HG02852 (cell line): Measurements from ENCODE around the gene KLK13.

Source experiments
- ATAC-seq: cut with Tn5 transposase; IDR thresholded peaks from one replicate; pipeline ENCODE4 v1.9.1; 2021; ENCODE audit warnings: mild to moderate bottlenecking, moderate library complexity; ENCODE audit not compliant: unreplicated experiment

The KLK13 gene, protein sequence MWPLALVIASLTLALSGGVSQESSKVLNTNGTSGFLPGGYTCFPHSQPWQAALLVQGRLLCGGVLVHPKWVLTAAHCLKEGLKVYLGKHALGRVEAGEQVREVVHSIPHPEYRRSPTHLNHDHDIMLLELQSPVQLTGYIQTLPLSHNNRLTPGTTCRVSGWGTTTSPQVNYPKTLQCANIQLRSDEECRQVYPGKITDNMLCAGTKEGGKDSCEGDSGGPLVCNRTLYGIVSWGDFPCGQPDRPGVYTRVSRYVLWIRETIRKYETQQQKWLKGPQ

DNA sequence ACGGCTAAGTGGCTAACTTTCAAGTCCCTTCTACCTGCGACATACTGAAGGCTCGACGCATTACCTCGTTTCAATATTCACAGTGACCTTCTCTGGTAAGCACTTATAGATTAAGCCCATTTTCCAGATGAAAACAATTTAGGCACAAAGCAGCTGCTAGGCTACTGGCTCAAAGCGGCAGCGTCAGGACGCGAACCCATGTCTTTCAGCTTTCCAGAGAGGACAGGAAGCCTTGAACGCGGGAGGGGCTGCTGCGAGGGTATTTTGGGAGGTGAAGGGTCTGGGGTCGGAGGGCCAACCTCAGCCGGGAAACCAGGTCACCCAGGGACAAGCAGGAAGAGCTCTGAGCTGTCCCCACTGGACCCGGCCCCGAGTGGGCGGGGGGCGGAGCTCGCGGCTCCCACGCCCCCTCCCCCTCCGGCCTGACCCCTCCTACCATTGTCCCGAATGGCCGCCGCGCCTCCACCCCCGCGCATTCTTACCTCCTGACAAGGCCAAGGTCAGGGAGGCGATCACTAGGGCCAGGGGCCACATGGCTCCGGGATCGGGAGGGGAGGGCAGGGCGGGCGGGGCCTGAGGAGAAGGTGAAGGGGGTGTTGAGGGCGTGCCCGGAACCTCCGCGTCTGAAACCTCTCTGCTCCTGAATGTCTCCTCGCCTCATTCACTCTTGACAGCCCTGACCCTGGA is at the start of gene KLK13:
TSS of gene KLK13 (minus strand) at position 559 of the 687 bp plus-strand sequence. CDS start at position 534, 25 bp downstream.
- no peak for ATAC-seq

DNA sequence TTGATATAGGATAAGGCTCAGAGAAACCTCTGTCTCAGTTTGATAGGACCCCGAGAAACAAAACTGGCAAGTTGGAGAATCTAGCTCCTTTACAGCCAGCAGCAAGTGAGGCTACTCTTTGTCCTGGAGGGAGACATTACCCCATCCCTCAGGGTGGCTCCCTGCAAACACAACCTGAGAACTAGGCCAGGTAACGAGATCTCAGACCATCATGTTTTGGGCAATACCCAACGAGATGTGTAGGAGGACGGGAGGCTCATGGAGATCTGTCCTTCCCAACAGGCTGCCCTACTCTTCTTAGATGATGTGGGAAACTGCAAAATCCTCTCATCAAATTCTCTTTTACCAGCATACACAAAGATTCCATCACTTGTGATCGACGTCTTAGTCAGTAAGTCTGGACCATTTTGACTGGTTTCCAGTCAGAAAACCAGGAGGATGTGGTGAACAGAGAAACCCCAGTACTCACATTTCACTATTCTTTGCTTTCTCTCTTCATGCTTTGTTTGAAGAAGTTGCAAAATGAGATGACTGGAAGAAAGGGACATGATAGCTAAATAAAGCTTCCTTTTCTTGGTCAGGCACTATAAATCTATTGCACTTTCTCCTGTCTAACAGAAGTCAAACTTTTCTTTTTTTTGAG is 49.3 kb upstream of the KLK13 start:
- ATAC-seq, result no peak

DNA sequence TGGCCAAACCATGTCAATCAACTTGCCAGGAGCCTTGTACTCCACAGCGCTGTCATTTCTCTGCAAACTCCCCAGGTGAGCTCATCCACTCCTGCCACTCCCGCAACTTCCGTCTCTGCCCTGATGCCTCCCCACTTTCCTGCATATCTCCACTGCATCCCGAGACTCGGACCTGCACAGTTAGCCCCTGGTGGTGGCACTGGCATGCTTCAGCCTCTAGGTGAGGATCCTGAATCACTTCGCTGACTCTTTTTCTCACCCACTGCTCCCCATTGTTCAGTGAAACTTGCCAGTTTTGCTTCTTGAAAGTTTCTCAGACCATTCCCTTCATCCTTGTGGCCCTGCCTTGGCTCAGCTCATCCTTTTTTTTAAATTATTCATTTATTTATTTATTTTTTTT is 46.7 kb upstream of the KLK13 start:
- no peak for ATAC-seq

DNA sequence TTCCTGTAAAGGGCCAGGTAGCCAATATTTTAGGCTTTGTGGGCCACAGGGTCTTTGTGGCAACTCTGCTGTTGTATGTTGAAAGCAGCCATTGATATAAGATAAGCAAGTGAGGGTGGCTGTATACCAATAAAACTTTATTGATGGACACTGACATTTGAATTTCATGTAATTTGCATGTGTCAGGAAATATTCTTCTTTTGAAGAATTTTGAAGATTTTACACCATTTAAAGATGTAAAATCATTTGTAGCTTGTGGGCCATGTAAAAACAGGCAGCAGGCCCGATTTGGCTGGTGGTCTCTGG is 45.7 kb upstream of the KLK13 start:
- ATAC-seq, result no peak

DNA sequence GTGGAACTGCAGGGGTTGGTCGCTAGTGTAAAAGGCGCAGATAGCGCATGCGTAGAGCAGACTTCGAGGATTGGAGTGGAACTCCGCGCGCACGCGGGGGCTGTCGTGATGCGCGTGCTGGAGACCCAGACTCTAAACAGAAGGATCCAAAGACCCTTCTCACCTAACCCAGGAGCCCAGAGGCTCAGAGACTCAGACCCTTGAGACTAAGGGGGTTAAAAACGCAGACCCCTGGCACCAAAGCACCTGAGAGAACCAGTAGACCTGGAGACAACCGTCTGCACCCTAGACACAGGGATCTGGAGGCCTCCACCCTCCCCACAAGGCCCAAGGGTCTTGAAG is 43.9 kb upstream of the KLK13 start:
- ATAC-seq, result peak; percentile 32

DNA sequence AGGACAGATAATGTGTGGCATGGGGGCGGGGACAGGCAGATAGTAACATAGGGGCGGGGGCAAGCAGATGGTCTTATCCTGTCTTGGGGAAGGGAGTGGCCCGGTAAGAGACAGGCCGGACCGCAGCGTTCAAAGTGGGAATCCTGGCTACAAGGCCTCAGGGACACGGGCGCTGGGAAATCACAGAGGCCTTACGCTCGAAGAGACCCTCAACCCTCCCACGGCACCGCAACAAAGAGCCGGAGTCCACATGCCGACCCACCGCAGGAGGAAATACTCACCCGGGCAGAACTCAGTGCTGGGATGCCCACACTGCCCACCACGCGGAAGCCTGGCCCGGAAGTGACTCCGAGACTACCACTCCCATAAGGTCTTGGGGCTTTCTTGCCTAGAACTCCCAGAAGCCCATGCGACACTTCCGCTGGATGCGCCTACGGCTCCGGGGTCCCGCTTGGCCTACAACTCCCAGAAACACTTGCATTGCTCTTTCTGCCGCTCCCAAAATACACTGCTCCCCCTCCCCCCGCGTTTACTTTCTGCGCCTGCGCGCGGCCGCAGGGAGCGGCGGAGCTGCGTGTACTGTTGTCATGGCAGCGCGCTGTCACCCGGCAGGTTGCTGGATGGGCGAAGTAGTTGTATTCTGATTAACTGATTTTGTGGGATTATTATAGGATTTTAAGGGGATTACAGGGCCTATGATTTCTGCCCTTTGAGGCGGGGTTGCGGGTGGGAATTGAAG is 43.3 kb upstream of the KLK13 start, which contains the start of gene CTU1:
TSS of gene CTU1 (minus strand) at position 344 of the 739 bp plus-strand sequence. CDS start 3,840 bp downstream, outside the sequence.
- ATAC-seq, result peak; percentile 93

DNA sequence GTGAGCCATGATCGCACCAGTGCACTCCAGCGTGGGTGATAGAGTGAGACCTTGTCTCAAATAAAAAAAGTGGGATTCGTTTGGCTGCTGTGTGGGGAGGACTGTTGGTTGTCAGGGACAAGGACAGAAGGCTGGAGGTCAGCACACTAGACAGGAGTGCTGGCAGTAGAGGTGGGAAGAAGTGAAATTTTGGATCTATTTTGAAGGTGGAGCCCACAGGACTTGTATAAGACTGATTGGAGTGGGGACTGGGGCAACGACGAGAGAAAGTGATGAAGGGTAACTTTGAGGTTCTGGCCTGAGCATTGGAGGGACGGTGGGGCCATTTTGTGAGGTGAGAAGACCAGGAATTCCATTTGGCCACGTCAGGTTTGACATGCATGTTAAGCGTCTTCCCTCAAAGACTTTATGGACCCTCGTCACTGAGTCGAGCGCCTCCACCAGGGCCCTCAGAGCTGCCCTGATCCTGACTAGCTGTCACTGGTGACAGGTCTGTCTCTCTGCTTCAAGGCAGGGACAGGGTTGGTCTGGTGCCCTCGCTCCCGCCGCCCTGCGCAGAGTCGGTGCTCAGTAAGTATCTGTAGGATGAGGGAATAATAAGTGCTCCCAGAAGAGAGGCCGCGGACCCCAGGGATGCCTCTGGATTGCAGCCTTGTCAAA is 42.6 kb upstream of the KLK13 start:
- ATAC-seq, result no peak

DNA sequence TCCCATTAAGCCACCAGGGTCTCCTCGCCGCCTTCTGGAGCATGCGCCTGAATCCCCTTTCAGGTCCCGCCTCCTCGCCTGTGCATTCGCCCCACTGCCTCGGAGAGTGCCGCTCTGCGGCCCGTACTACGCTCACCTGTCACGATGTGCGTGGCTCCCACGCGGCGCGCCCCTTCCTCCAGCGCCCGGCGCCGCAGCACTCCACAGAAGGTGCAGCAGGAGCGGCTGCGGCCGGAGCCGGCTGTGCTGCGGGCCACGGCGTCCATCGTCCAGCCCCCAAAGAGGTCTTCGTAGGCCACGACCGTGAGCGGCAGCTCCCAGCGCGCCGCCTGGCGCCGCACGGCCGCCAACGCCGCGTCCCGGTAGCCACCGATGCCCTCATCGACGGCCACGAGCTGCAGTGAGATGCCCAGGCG is 39.0 kb upstream of the KLK13 start:
- no peak for ATAC-seq

DNA sequence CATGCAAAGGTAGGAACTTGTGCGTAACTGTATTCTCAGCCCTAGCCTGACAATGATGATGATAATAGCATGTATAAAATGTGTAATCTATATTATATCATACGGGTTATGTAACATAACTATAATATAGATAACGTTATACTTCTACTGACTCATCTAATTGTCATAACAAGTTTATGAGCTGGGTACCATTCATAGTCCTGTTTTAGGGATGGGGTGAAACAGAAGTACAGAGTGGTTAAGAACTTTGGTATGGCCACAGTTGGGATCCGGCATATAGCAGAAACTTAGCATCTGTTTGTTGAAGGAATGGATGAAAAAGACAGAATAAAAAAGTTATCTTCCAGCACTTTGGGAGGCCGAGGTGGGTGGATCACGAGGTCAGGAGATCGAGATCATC is 38.1 kb upstream of the KLK13 start:
- ATAC-seq, result no peak

DNA sequence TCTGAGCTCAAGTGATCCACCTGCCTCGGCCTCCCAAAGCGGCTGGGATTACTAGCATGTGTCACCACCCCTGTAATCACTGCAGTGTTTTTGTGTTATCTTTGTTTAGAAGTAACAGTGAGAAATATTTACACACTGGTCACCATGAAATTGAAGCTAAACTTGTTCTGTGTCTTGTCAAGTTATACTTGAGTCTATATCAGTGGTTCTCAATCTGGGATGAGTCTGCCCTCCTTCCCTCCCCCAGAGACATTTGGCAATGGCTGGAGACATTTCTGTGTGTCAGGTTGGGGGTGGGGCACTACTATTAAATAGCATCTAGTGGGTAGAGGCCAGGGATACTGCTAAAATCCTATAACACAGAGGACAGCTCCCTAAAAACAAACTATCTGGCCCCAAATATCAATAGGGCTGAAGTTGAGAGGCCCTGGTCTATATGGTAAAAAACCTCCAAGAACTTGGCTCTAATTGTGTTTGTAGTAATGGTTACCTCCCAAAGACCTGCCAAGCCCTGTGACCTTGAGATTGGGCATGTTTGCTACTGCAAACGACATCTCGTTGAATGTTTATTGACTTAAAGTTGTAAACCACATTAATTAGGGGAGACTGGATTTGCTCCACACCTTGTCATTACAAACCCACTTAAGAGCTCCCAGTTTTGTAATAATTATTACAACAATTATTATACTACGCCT is 36.4 kb upstream of the KLK13 start:
- no peak for ATAC-seq

DNA sequence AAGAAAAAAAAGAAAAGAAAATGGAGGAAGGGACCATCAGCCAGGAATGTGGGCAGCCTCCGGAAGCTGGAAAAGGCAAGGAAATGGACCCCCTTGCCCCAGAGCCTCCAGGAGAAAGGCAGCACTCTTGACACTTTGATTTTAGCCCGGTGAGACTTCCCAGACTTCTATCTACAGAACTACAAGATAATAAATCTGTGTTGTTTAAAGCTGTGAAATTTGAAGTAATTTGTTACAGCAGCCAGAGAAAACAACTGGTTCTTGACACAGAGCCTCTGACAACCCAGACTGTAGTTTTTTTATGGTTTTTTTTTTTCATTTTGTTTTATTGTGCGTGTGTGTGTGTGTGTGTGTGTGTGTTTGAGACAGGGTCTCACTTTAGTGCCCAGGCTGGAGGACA is 35.7 kb upstream of the KLK13 start:
- ATAC-seq, result no peak

DNA sequence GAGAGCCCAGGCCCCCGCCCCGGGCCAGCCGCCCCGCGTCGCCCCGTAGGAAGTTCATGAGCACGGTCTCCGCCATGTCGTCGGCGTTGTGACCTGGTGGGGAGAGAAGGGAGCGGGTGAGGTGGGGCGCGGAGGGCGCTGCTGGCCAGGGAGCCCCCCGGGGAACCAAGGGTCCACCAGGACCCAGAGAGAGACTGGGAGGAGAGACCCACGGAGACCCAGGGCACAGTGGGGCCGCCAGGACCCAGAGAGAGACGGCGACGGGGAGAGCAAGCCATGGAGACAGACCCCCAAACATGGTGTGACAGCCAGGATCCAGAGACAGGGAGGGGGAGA is 34.1 kb upstream of the KLK13 start:
- no peak for ATAC-seq

DNA sequence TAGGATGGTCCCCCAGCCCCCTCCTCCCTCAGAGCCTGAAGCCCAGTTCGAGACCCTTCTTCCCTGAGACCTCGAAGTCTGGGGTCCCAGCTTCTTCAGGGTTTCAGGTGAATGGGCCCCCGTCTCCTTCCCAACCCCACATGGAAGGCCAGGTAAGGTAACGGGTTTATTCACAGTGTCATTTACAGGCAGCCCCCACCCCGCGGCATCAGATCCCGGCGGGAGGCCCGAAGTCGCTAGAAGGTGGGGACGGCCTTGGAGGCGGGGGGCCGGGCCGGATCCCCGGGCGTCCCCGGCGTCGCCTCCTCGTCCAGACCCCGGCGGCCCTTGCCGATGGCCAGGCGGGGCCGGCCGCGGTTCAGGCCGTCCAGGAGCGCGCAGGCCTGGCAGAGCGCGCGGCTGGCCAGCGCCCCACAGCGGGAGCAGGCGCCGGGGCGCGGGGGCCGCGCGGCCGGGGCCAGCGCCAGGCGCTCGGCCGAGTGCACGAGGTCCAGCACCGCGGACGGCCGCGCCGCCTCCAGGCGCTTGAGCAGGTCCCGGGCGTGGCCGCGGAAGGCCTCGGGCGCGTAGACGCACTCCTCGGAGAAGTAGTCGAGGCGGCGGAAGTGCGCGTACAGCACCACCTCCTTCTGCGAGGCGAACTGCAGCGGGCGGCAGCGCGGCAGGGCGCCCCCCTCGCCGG is 33.6 kb upstream of the KLK13 start:
- no peak for ATAC-seq

DNA sequence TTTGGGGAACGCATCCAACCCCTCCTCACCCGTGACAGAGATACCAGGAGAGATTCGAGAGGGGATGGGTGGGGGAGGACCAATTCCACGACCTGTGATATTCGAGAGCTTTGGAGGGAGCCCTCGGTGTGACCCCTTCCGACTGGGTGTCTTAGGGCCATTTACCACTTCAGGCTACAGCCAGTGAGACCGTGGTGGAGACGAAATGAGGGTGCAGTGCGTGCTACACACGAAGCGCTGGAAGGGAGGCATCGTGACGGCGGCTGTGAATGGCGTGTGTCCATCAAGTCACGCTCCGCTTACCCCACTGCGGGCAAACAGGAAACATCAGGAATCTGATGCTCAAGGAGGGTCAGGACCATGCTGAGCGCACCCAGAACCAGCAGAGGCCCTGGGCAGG is 32.9 kb upstream of the KLK13 start:
- no peak for ATAC-seq

DNA sequence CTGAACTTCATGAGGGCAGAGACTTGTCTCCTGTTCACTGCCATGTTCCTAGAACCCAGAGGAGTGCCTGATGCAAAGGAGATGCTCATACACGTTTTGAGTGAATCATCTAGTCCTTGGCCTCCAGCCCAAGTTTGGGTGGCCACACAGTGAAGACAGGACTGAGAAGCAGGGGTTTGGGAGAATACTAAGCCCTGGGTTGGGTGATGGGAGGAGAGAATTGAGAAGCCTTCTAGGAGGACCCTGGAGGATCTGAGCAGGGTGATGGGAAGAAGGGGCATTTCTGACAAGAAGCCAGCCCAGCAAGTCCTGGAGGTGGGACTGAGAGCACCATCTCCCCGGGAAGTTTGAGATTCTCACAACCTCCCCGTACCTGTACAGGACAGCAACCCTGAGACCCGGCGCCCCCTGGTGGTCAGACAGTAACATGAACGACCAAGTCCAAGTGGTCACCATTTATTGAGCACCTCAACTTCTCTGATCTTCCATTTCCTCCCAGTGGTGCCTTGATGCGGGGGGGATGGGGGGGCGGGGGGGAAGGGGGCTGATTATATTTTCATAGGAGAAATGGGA is 32.4 kb upstream of the KLK13 start:
- ATAC-seq, result no peak

DNA sequence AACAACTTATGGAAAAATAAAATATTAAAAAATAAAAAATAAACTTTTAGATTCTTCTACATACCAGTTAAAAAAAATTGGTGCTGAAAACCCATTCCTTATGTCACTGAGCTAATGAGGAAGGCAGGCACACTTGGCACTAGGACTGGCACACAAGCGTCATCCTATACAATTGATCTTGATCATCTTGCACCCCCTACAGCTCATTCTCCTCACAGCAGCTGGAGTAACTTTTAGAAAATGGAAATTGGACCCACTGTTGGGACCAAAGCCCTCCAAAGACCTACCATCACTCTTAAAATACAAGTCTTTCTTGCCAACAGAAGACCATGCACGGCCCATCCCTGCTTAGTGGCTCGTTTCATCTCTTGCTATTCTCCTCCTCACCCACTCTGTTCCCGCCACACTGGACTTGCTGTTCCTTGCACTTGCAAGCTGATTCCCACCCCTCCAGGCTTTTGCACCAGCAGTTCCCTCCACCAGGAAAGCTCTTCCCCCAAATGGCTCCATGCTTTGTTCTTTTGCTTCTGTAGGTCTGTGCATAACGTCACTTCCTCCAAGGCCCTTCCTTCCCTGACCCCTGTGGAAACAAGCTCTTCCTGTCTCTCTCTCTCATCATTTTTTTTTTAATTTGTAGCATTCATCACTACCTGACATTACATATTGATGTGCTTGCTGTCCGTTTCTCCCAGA is 31.7 kb upstream of the KLK13 start:
- no peak for ATAC-seq

DNA sequence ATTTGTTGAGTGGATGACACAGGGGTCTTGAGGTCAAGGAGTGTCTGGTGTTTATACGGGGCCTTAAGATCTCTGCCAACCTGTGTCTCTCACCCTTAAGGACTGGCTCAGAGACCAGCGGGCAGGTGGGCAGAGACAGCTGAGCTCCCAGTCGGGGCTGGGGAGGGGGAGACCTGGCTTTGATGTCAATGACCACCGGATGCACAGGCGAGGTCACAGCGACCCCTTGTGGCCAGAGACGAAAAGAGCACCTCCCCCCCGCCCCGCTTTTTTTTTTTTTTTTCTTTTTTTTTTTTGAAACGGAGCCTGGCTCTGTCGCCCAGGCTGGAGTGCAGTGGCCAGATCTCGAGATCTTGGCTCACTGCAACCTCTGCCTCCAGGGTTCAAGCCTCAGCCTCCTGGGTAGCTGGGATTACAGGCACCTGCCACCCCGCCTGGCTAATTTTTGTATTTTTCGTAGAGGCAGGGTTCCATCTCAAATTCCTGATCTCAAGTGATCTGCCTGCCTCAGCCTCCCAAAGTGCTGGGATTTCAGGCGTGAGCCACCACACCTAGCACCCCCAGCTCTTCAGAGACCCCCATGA is 29.9 kb upstream of the KLK13 start:
- no peak for ATAC-seq

DNA sequence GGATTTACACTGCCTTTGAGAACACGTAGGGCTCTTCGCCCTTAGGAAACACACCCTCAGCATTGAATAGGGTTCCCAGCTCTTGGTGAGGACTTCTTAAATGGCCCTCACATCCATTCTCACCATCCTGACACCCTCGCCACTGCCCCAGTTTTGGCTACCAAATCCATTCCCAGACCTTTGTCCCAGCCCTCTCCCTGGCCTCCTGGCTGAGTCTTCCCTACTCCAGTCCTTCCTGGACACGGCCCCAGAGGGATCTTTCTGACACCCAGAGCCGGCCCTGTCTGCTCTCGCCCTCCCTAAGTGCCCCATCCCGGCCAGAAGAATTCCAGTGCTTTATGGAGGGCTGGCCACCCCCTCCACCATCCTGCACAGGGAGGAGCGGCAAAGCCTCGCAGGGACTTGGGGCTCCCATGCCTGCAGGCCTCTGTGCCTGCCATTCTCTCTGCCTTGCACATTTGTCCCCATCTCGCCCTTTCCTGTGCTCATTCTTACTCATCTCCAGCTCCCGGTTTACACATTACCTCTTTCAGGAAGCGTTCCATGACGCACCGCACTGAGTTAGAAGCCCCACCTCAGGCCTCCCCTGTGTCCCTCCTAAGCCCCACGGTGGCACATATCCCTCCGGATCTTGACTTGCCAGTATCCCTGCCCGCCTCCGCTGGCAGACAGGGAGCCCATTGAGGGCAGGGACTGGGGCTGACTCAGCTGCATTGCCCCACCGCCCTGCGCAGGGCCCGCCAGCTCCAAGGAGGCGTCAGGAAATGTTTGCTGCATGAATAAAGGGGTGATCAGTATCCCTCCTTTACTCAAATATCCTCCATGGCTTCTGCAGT is 28.8 kb upstream of the KLK13 start:
- no peak for ATAC-seq
